ENCODE results near the gene EID1. TPM values are rescaled to one million over a fixed set of nuclear protein-coding genes. Genes with fewer than 3 reads are reported as not detected.

Gene EID1
- total and polyA plus RNA-seq, 2 donors (not counting 3 experiments of a cell fraction or from before 2014, with no cell fraction given) = 146 to 155 TPM

GRCh38 chr15:48832648-48833047, 45.3 kb upstream of the EID1 start:
- no peak overlapping the region for H3K4me2 ChIP-seq (ENCODE audit: insufficient read depth, low read length)
- no peak overlapping the region for H3K27ac ChIP-seq (ENCODE audit: insufficient read depth, low read depth, low read length)
- ChIA-PET CTCF (no interaction called here), POLR2A (no interaction called here)
- dilution Hi-C loops (cut with MboI; ENCODE audit: extremely low pct_ligation_motif_present, low sequenced_read_pairs) (no loop called here), intact Hi-C loops (cut with micrococcal nuclease) (no loop called here)
- TF ChIP-seq POLR2A (IDR thresholded peaks at IDR 0.05; ENCODE audit: low read depth, low read length) (no peak), EZH2 (IDR thresholded peaks at IDR 0.05; ENCODE audit: borderline replicate concordance, low read depth, low read length, severe bottlenecking) (no peak), CTCF (IDR thresholded peaks at IDR 0.05; ENCODE audit: extremely low read depth in 1 of 2, insufficient read depth in 1 of 2, low read depth in 1 of 2, low read length in 2 of 2) (no peak), POLR2AphosphoS5 (IDR thresholded peaks at IDR 0.05; ENCODE audit: insufficient read depth, low read depth, low read length) (no peak), FOS (IDR thresholded peaks at IDR 0.05; ENCODE audit: borderline replicate concordance, insufficient read depth, low read length) (no peak), GATA2 (IDR thresholded peaks at IDR 0.05; ENCODE audit: insufficient read depth, insufficient read length, low read depth, low read length) (no peak), MYC (IDR thresholded peaks at IDR 0.05; ENCODE audit: low read depth, low read length) (no peak), MAX (IDR thresholded peaks at IDR 0.05; ENCODE audit: insufficient read depth, insufficient read length) (no peak), JUN (IDR thresholded peaks at IDR 0.05; ENCODE audit: borderline replicate concordance, insufficient read depth, insufficient read length, low read depth) (no peak)
- peaks cover 11 to 16% of the 10 kb centered on the region in 2 experiments for H3K27me3 ChIP-seq (ENCODE audit: control insufficient read depth in 2 of 2, insufficient read depth in 2 of 2, low read length in 2 of 2)
- DNase-seq (ENCODE audit: low read depth, low spot score) = no peak
- H3K4me3 ChIP-seq (replicated peaks in 1 of 3; ENCODE audit: insufficient read depth in 1 of 3, low read depth in 1 of 3, low read length in 3 of 3) = no peak overlapping the region
- no peaks in the 10 kb centered on the region for H3K36me3 ChIP-seq (ENCODE audit: control insufficient read depth in 2 of 2, extremely low read depth in 1 of 2, insufficient read depth in 2 of 2, low read length in 2 of 2)
- FAIRE-seq = no peak
- no peaks in the 10 kb centered on the region for H4K20me1 ChIP-seq (replicated peaks; ENCODE audit: control insufficient read depth, extremely low read depth, insufficient read depth, low read length)
- no peaks in the 10 kb centered on the region for H3K79me2 ChIP-seq (ENCODE audit: control insufficient read depth, insufficient read depth, low read length)
- no peak overlapping the region for H2AFZ ChIP-seq (ENCODE audit: low read depth, low read length)
- no TSS peak for BruUV-seq (replicated peaks)
- H3K9ac ChIP-seq (replicated peaks; ENCODE audit: extremely low read depth, insufficient read depth, low read length) = no peak overlapping the region
- no peaks in the 10 kb centered on the region for H3K9me3 ChIP-seq (replicated peaks; ENCODE audit: control insufficient read depth, insufficient read depth, low read length)
- no peaks in the 10 kb centered on the region for H3K4me1 ChIP-seq (ENCODE audit: control insufficient read depth, extremely low read depth, insufficient read depth, low read length)
- H3K9me1 ChIP-seq (replicated peaks; ENCODE audit: control insufficient read depth, extremely low read depth, insufficient read depth, low read length) = no peaks in the 10 kb centered on the region
